NCI-H526 (cell line): ENCODE measurements around the gene CAMKMT.
"Not testable (repeated sequence)": the region's sequence is repeated elsewhere in the genome, so short reads cannot be mapped to it uniquely, and the experiment has no call there.

Experiments
- DNase-seq, 2 experiments: peaks; one replicate each; lab custom pipeline; 2025; lab: John Stamatoyannopoulos, UW

The CAMKMT gene

DNA sequence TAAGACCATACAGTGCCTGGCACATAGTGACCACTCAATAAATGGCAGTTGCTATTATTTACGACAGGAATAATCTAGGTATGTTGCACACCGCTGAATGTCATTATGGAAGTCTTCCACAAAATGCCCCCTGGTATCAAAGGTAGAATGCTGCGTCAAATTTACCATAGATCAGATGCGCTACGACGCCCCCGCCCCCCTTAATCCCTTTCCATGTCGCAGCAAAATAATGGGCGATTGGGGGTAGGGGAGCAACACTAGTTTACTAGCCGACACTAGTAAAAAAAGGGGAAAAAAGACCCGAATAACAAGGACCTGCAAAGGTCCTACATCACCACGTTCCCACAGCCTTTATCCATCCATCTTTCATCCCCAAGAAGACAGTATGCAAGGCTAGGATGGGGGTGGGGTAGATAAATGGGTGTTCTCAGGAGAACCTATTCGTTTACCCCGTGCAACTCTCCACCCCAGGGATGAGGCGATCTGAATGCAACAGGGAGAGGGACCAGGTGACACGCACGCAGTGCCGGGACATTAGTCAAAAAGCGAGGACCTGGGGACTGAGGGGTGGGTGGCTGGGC, 908 bp upstream of the CAMKMT start:
- DNase-seq: peak; percentile 59 to 77

DNA sequence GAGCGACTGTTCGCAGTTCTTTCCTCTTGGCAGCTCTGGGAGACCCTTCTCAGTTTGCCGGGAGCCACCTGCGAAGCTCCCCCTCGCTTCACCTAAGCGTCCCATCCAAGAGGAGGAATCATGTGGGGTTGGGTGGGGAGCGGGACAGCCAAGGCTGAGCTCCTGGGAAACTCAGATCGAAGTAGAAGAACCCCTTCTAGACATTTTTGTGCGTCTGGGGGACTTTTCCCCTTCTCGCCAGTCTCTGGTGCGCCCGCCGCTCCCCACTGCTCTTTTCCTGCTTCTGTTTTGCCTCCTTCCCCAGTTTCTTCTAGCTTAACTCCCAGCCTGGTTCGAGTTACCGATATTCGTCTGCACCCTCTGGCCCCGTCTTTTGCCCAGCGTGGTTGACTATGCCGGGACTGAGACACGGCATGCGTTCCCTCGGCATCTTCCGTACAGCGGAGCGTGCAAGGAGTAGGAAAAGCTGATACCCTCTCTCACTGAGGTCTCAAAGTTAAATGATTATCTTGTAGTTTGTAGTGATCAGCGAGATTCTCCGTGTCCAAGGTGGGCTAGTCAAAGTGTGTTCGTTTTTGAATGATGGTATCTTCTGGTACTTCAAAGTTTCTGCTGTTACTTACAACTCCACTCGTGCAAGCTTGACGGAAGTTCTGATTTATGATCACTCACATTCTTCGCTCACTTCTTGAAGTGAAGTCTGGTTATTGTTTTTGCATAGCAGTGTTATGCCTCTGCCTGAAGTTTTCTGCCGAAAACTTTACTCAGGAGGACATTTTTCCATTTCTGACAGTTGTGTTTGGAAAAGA, 664 bp downstream of the CAMKMT start:
- DNase-seq: peak; percentile 14 to 60

- DNase-seq: no peak
These were observed 2.9 kb downstream of the CAMKMT start for GRCh38 chr2:44364604-44365003.

GRCh38 chr2:44367591-44367990, 5.8 kb downstream of the CAMKMT start:
- DNase-seq: no peak

- no peak for DNase-seq
These were observed 7.6 kb downstream of the CAMKMT start for GRCh38 chr2:44369392-44369791.

- no peak for DNase-seq
These were observed 9.7 kb downstream of the CAMKMT start for GRCh38 chr2:44371445-44371844.

GRCh38 chr2:44372246-44372645, 10.5 kb downstream of the CAMKMT start:
- no peak for DNase-seq

DNA sequence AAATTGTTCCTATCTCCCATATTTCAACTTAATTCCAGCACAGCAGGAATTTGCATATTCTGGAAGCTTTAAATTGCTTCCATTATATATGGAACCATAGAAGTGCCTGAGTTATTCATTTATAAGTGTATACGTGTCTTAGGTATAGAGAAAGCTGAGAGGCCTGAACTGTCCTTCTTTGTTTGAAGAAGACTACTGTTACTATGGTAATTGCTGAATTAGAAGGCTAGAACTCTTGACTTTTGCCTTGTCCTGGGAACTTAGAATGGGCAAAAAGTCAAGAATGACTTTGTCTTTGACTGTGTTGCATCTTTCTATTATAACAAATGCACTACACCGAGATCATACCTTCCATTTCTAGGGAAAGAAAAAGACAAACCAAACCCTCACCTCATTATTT, 15.7 kb downstream of the CAMKMT start:
- no peak for DNase-seq

GRCh38 chr2:44385226-44385625, 23.5 kb downstream of the CAMKMT start:
- DNase-seq: not testable (repeated sequence)

DNA sequence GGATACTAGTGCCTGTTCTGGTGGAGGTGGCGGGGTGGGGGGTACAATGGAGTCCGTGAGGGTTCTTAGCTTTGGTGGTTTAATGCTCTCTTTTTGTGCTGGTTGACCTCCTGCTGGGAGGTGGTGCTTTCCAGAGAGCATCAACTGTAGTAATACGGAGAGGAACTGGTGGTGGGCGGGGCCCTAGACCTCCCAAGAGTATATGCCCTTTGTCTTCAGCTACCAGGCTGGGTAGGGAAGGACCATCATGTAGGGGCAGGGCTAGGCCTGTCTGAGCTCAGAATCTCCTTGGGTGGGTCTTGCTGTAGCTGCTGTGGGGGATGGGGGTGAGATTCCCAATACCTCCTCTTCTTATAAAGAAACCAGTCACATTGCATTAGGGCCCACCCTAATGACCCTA, 27.1 kb downstream of the CAMKMT start:
- no peak for DNase-seq

- DNase-seq: peak in 1 of 2 experiments; percentile 1
These were observed 28.1 kb downstream of the CAMKMT start for GRCh38 chr2:44389895-44390294.

GRCh38 chr2:44392338-44392943, 30.7 kb downstream of the CAMKMT start:
- DNase-seq: peak in 1 of 2 experiments; percentile 73

DNA sequence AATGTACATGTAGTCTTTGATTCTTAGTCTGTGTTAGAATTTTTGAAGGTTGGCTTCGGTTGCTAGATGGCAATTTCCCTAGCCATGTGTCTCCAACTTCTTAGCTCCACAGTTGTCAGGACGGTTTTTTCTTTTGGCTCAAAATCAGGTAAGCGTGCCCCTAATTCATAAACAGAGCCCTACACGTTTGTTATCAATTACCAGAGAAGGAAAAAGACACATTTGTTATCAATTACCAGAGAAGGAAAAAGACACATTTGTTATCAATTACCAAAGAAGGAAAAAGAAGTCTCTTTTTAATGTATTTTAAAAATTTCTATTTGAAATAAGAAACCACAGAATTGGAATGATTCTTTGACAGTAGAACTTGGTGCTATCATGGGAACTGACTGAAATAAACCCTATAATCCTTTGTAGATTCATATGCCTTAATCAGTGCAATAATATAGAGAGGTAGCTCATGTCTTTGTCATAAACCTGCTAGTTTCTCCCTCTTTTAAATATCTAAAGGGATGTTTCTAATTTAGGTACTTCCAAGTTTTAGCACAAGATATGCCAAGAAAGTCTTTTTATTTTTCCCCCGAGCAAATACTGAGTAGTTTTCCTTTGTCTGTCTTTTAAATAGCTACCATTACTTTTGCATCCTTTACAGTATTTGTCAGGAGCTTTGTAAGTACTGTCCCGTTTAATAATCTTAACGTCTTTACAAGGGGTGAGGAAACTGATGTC, 35.9 kb downstream of the CAMKMT start:
- no peak for DNase-seq

- DNase-seq: no peak
These were observed 36.6 kb downstream of the CAMKMT start for GRCh38 chr2:44398243-44398897.

DNA sequence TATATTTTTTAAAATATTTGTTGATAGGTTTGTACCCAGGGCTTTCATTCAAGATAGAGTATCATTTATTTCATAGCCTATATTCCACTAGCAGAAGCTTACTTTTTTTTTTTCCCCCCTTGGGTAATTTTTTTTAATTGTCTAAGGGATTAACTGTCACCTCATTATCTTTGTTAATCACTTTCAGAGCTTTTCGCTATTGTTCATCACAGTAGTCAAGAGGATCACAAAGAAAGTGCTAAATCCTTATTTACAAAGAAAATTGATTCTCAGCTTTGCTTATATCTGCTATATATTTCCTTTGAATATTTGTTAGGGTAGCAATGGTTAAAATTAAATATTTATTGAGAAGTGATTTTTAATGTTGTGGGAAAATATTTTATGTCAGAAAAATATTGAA, 59.0 kb downstream of the CAMKMT start:
- no peak for DNase-seq

- no peak for DNase-seq
These were observed 62.5 kb downstream of the CAMKMT start for GRCh38 chr2:44424211-44424610.

DNA sequence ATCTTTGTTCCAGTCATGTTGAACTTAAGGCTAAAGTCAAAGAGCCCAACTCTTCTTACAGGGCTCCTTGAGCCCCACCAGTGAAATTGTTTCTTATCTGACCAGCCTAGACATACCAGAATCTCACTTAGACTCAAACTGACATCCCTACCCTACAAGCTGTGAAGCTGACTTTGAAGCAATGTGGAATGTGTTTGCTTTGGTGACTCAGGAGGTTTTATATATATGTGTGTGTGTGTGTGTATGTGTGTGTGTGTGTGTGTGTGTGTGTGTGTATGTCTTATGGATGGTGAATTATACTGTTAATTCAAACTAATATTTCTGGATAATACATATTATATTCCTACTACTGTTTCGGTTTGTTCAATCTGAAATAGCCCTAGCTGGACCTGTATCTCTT, 67.3 kb downstream of the CAMKMT start:
- DNase-seq: no peak

GRCh38 chr2:44430342-44430741, 68.6 kb downstream of the CAMKMT start:
- peak in 1 of 2 experiments; percentile 8 for DNase-seq

- DNase-seq: no peak
These were observed 72.1 kb downstream of the CAMKMT start for GRCh38 chr2:44433895-44434294.

GRCh38 chr2:44441200-44441599, 79.5 kb downstream of the CAMKMT start:
- DNase-seq: no peak

DNA sequence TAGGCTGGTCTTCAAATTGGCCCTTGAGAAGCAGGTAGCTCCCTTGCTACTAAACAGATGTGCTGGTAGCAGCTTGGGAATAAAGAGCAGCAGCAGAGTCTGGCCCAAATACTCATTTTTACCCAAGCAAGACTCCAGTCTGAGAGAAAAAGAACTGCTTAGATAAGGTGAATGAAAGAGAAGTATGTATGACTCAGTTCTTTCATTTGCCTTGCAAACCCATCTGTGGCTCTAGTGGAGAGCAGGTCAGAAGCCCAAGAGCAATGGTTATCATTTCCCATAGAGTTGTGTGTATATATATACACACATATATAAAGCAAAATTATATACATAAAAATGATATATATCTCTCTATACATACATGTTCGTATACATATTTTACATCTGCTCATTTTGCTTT, 80.3 kb downstream of the CAMKMT start:
- no peak for DNase-seq

DNA sequence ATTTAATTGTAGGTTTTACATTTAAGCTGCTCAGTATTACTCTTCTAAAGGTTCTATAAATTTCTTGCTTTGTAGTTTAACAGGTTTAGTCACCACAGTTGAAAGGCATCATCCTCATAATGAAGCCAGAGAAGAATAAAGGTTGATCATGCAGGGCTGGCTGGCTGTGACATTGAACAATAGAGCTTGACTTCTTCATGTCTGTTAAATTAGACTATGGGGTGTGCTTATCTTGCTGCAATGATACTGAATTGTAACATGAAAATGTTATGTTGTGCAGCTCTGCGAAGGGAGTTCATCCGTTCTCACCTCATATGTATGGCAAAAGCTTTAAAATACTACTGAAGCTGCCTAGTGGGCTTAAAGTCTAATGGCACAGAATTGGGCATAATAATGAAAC, 81.8 kb downstream of the CAMKMT start:
- no peak for DNase-seq
